Neural cell (in vitro differentiated cells): Measurements from ENCODE around the gene NCAM1. TPM values are rescaled to one million over a fixed set of nuclear protein-coding genes. Genes with fewer than 3 reads are reported as not detected.

Experiments used
- H2AFZ ChIP-seq: fragments of 200-600, 300-800 bp; sonication (generic), shearing (Covaris generic); 2 replicates; pipeline ENCODE4 v1.6.0; 2014; ENCODE audit warnings: low read depth, mild to moderate bottlenecking, antibody characterized with exemption, low read length, moderate library complexity
- H3F3A ChIP-seq: fragments of 200-600 bp; shearing (Covaris generic); 2 replicates; pipeline ENCODE4 v1.6.1; 2016; ENCODE audit warnings: mild to moderate bottlenecking, moderate library complexity, mixed read lengths, antibody characterized with exemption, low read length; ENCODE audit not compliant: insufficient read depth, poor library complexity, severe bottlenecking
- H3K27ac ChIP-seq: fragments of 200-600, 300-800 bp; sonication (generic), shearing (Covaris generic); 2 replicates; pipeline ENCODE4 v1.5.1; 2014; ENCODE audit warnings: mild to moderate bottlenecking, low read length, moderate library complexity
- H3K27me3 ChIP-seq: fragments of 300-800, 200-600 bp; sonication (generic), shearing (Covaris generic); 2 replicates; pipeline ENCODE4 v1.6.0; 2014; ENCODE audit warnings: mild to moderate bottlenecking, low read depth, low read length, moderate library complexity; ENCODE audit not compliant: insufficient read depth
- H3K36me3 ChIP-seq: fragments of 300-800, 200-600 bp; sonication (generic), shearing (Covaris generic); 2 replicates; pipeline ENCODE4 v1.5.1; 2014; ENCODE audit warnings: mild to moderate bottlenecking, antibody characterized with exemption, low read length, moderate library complexity; ENCODE audit not compliant: insufficient read depth
- H3K4me2 ChIP-seq: fragments of 300-800, 200-600 bp; sonication (generic), shearing (Covaris generic); 2 replicates; pipeline ENCODE4 v1.6.0; 2014; ENCODE audit warnings: mild to moderate bottlenecking, low read length
- H3K4me3 ChIP-seq: fragments of 300-800, 200-600 bp; sonication (generic), shearing (Covaris generic); 2 replicates; pipeline ENCODE4 v1.5.1; 2014; ENCODE audit warnings: mild to moderate bottlenecking, low read length, moderate library complexity
- H3K79me2 ChIP-seq: fragments of 200-600 bp; shearing (Covaris generic); replicated peaks from 2 replicates; pipeline ENCODE4 v1.6.0; 2014; ENCODE audit warnings: mild to moderate bottlenecking, low read length, moderate library complexity; ENCODE audit not compliant: insufficient read depth
- H3K9ac ChIP-seq: fragments of 300-800, 200-600 bp; sonication (generic), shearing (Covaris generic); 2 replicates; pipeline ENCODE4 v1.6.1; 2016; ENCODE audit warnings: mild to moderate bottlenecking, low read length, mixed read lengths
- H3K9me2 ChIP-seq: fragments of 200-600 bp; shearing (Covaris generic); 2 replicates; pipeline ENCODE4 v1.6.1; 2016; ENCODE audit warnings: mild to moderate bottlenecking, low read length, mixed read lengths; ENCODE audit not compliant: insufficient read depth
- H3K9me3 ChIP-seq: fragments of 200-600, 300-800 bp; sonication (generic), shearing (Covaris generic); 2 replicates; pipeline ENCODE4 v1.6.1; 2016; ENCODE audit warnings: mild to moderate bottlenecking, mixed run types, low read length, moderate library complexity, mixed read lengths
- H4K20me1 ChIP-seq: fragments of 200-600 bp; shearing (Covaris generic); 2 replicates; pipeline ENCODE4 v1.6.1; 2016; ENCODE audit warnings: mild to moderate bottlenecking, mixed run types; ENCODE audit not compliant: insufficient read depth
- EP300 ChIP-seq: fragments of 450-650 bp; conservative IDR thresholded peaks from 2 replicates; pipeline ENCODE4 v1.6.1; 2014; ENCODE audit warnings: antibody characterized with exemption, mild to moderate bottlenecking, moderate library complexity; ENCODE audit not compliant: poor library complexity, severe bottlenecking
- EZH2 ChIP-seq: fragments of 200-600, 300-800 bp; shearing (Covaris generic), sonication (generic); IDR thresholded peaks from 2 replicates; pipeline ENCODE4 v1.6.1; 2014; ENCODE audit warnings: antibody characterized with exemption, low read length, borderline replicate concordance, mild to moderate bottlenecking; ENCODE audit not compliant: insufficient read depth, poor library complexity, severe bottlenecking
- MXI1 ChIP-seq: fragments of 450-650 bp; conservative IDR thresholded peaks from 2 replicates; pipeline ENCODE4 v1.6.1; 2014; ENCODE audit warnings: antibody characterized with exemption, mild to moderate bottlenecking; ENCODE audit not compliant: poor library complexity, severe bottlenecking
- POLR2AphosphoS5 ChIP-seq: IDR thresholded peaks from 2 replicates; pipeline ENCODE4 v1.6.1; 2012
- RAD21 ChIP-seq: fragments of 450-650 bp; conservative IDR thresholded peaks from 2 replicates; pipeline ENCODE4 v1.6.1; 2014; ENCODE audit warnings: antibody characterized with exemption, mild to moderate bottlenecking, moderate library complexity
- SMC3 ChIP-seq: fragments of 450-650 bp; conservative IDR thresholded peaks from 2 replicates; pipeline ENCODE4 v1.6.1; 2014; ENCODE audit warnings: antibody characterized with exemption, mild to moderate bottlenecking, moderate library complexity; ENCODE audit not compliant: poor library complexity
- TAF1 ChIP-seq: IDR thresholded peaks from 2 replicates; pipeline ENCODE4 v1.6.1; 2012; ENCODE audit warnings: low read depth
- polyA plus RNA-seq: library from polyadenylated mRNA; depleted of rRNA; stranded (reverse); fragments of >200 nt; gene quantifications from 2 replicates; pipeline ENCODE4 v1.2.3, GENCODE V29; 2014
- TF ChIP-seq, protein P1 (sequence below): fragments of 450-650 bp; IDR thresholded peaks from 2 replicates; pipeline ENCODE4 v1.5.1; 2014; ENCODE audit warnings: antibody characterized with exemption, mild to moderate bottlenecking, moderate library complexity; ENCODE audit not compliant: poor library complexity, severe bottlenecking
- TF ChIP-seq, protein P2 (sequence below): IDR thresholded peaks from 2 replicates; pipeline ENCODE4 v1.6.1; 2012; ENCODE audit warnings: borderline replicate concordance

NCAM1 gene
- polyA plus RNA-seq, 1 donor from 2014 or later = 120 TPM

DNA sequence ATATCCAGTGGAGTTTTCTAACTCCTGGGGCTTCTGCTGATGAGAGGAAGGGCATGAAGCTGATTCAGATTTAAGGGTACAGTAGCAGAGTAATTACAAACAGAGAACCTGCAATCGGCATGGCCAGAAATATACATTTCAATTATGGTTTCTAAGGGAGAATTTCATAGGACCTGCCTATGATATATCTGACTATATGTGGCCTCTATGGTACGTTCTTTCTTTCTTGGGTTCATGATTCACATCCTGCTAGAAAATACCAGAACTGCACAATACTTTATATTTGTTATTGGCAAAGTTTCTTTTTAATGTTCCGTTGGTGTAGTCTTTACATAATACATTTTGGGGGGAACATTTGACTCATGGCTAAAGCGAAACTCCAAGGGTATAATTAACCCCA, 290.1 kb downstream of the NCAM1 start:
- Histone ChIP-seq H3K9ac (no peak overlapping the region), H3K79me2 (no peaks in the 10 kb centered on the region), H3K27me3 (no peaks in the 10 kb centered on the region), H3K4me3 (no peak overlapping the region), H3K27ac (no peak overlapping the region), H3K9me2 (no peaks in the 10 kb centered on the region), H3K36me3 (peaks cover 23% of the 10 kb centered on the region), H3K9me3 (no peaks in the 10 kb centered on the region), H2AFZ (no peak overlapping the region), H3K4me2 (no peak overlapping the region), H4K20me1 (no peaks in the 10 kb centered on the region), H3F3A (no peaks in the 10 kb centered on the region)
- TF ChIP-seq EP300 (no peak), RAD21 (no peak)

GRCh38 chr11:113253406-113253805, 292.2 kb downstream of the NCAM1 start:
- no peaks in the 10 kb centered on the region for H3F3A ChIP-seq
- no peak overlapping the region for H3K4me2 ChIP-seq
- H3K9me3 ChIP-seq = no peaks in the 10 kb centered on the region
- no peaks in the 10 kb centered on the region for H3K79me2 ChIP-seq
- H3K4me3 ChIP-seq = no peak overlapping the region
- H3K9ac ChIP-seq = no peak overlapping the region
- H4K20me1 ChIP-seq = no peaks in the 10 kb centered on the region
- no peaks in the 10 kb centered on the region for H3K9me2 ChIP-seq
- no peak for TF ChIP-seq EP300
- TF ChIP-seq SMC3 = no peak
- TF ChIP-seq RAD21 = no peak
- TF ChIP-seq MXI1 = no peak
- TF ChIP-seq, protein P1, sequence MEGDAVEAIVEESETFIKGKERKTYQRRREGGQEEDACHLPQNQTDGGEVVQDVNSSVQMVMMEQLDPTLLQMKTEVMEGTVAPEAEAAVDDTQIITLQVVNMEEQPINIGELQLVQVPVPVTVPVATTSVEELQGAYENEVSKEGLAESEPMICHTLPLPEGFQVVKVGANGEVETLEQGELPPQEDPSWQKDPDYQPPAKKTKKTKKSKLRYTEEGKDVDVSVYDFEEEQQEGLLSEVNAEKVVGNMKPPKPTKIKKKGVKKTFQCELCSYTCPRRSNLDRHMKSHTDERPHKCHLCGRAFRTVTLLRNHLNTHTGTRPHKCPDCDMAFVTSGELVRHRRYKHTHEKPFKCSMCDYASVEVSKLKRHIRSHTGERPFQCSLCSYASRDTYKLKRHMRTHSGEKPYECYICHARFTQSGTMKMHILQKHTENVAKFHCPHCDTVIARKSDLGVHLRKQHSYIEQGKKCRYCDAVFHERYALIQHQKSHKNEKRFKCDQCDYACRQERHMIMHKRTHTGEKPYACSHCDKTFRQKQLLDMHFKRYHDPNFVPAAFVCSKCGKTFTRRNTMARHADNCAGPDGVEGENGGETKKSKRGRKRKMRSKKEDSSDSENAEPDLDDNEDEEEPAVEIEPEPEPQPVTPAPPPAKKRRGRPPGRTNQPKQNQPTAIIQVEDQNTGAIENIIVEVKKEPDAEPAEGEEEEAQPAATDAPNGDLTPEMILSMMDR = no peak
- TF ChIP-seq, protein P2, sequence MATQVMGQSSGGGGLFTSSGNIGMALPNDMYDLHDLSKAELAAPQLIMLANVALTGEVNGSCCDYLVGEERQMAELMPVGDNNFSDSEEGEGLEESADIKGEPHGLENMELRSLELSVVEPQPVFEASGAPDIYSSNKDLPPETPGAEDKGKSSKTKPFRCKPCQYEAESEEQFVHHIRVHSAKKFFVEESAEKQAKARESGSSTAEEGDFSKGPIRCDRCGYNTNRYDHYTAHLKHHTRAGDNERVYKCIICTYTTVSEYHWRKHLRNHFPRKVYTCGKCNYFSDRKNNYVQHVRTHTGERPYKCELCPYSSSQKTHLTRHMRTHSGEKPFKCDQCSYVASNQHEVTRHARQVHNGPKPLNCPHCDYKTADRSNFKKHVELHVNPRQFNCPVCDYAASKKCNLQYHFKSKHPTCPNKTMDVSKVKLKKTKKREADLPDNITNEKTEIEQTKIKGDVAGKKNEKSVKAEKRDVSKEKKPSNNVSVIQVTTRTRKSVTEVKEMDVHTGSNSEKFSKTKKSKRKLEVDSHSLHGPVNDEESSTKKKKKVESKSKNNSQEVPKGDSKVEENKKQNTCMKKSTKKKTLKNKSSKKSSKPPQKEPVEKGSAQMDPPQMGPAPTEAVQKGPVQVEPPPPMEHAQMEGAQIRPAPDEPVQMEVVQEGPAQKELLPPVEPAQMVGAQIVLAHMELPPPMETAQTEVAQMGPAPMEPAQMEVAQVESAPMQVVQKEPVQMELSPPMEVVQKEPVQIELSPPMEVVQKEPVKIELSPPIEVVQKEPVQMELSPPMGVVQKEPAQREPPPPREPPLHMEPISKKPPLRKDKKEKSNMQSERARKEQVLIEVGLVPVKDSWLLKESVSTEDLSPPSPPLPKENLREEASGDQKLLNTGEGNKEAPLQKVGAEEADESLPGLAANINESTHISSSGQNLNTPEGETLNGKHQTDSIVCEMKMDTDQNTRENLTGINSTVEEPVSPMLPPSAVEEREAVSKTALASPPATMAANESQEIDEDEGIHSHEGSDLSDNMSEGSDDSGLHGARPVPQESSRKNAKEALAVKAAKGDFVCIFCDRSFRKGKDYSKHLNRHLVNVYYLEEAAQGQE = no peak
- no peak for TF ChIP-seq EZH2
- TF ChIP-seq TAF1 = no peak
- no peak for TF ChIP-seq POLR2AphosphoS5
- no peak overlapping the region for H3K27ac ChIP-seq
- H3K36me3 ChIP-seq = peaks cover 22% of the 10 kb centered on the region
- no peak overlapping the region for H2AFZ ChIP-seq
- H3K27me3 ChIP-seq = no peaks in the 10 kb centered on the region

- Histone ChIP-seq H3K9ac (no peak overlapping the region), H3K9me2 (no peaks in the 10 kb centered on the region), H3K9me3 (no peaks in the 10 kb centered on the region), H2AFZ (no peak overlapping the region), H3K36me3 (peaks cover 24% of the 10 kb centered on the region), H3K4me3 (no peak overlapping the region), H3K27me3 (no peaks in the 10 kb centered on the region), H3K27ac (no peak overlapping the region), H3K79me2 (no peaks in the 10 kb centered on the region), H3F3A (no peaks in the 10 kb centered on the region), H3K4me2 (no peak overlapping the region), H4K20me1 (no peaks in the 10 kb centered on the region)
- TF ChIP-seq EP300 (no peak), SMC3 (no peak), EZH2 (no peak), MXI1 (no peak), TAF1 (no peak), RAD21 (no peak), POLR2AphosphoS5 (no peak)
- TF ChIP-seq, protein P1 = no peak
- TF ChIP-seq, protein P2 = no peak
Measured at GRCh38 chr11:113255096-113255495, 293.9 kb downstream of the NCAM1 start.
